NCI-H2196 treated with DMSO at 0.1 percent for 48 hours (cell line): Measurements from ENCODE around the gene STX12.
"Not testable (repeated sequence)": the region's sequence is repeated elsewhere in the genome, so short reads cannot be mapped to it uniquely, and the experiment has no call there.

Source experiments
- DNase-seq: peaks from one replicate; lab custom pipeline; 2025; ENCODE audit not compliant: unreplicated experiment; lab: John Stamatoyannopoulos, UW

STX12 gene

DNA sequence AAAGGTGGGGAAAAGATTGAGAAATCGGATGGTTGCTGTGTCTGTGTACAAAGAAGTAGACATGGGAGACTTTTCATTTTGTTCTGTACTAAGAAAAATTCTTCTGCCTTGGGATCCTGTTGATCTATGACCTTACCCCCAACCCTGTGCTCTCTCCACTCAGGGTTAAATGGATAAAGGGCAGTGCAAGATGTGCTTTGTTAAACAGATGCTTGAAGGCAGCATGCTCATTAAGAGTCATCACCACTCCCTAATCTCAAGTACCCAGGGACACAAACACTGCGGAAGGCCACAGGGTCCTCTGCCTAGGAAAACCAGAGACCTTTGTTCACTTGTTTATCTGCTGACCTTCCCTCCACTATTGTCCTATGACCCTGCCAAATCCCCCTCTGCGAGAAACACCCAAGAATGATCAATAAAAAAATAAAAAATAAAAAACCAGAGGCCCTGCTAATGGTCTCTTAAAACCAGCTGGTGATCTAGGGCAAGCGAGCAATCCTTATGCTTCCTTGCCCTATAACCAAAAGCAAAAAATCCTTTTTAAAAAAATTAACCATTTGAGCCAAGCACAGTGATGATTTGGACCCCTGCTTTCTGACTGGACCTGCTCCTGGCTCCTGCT lies 56.4 kb downstream of the STX12 start:
- not testable (repeated sequence) for DNase-seq

DNA sequence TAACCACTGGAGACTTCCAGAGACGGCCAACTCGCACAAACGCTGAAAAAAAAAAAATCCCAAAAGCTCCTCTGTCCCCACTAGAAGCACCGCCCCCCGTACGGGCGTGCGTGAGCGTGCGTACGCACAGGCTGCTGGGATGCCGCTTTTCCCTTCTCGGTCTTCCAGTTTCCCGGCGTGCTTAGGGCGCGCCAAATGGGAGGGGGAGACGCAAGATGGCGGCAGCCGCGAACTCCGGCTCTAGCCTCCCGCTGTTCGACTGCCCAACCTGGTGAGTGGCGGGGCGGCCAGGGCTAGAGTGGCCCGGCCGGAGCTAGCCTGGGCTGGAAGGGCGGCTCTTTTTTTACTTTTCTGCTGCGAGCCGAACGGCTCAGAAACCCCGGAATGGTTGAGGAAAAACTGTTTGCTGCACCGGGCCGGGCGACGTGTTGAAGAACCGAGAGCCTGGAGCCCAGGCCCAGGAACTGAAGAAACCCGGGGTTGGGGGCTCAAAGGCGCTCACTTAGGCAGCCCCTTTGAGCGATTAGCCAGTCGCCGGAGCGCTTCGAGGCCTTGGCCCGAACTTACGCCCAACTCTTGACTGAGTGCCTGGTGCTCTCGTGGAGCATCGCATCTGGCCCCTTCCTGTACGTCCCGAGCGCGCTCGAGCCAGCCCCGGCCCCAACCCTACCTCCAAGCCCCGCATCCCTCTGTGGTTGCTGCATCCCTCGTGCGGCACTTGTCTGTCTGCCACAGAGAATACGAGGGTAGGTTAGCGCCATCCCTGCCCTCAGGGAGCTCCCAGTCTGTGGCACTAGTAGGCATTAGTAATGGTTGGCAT lies 57.8 kb downstream of the STX12 start, which contains the start of gene PPP1R8:
Gene PPP1R8, plus strand, starts transcription at position 162 of the 820 bp plus-strand sequence. Its CDS starts 54 bp downstream, at position 216.
- peak; percentile 89 for DNase-seq

DNA sequence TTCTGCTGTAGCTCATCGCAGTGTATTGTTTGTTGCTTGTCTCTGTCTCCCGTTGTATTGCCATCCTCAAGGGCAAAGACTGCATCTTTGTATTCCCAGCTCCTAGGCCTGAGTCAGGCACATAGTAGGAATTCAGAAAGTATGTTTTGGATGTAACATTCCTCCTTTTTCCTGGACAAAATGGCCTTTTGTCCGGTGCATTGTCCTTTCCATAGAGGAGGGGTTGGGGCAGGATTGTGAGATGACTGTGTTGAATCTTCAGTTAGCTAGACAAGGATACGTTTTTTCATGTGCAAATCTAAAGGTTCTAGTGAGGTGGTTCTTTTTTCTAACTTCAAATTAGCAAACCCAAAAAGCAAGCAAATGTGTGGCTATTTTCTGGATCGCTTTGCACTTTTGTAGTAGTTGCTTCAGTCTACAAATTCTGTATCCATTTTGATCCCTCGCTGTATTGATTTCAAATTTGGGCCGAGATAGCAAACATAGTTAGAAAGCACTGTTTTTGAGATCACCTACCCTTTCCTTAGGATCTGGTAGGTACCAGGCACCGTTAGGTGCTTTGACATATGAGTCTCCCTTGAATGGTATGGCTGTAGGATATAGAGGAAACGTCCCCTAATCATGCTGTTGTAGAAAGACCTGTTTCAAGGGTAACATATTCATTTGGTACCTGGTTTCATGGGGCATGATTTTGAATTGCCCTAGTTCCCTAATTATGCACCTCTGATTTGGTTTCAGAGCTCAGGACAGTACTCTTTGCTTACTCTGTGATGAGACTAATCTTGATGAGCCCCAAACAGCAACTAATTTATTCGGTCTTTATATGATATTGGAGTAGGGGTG lies 58.8 kb downstream of the STX12 start:
- DNase-seq = no peak

DNA sequence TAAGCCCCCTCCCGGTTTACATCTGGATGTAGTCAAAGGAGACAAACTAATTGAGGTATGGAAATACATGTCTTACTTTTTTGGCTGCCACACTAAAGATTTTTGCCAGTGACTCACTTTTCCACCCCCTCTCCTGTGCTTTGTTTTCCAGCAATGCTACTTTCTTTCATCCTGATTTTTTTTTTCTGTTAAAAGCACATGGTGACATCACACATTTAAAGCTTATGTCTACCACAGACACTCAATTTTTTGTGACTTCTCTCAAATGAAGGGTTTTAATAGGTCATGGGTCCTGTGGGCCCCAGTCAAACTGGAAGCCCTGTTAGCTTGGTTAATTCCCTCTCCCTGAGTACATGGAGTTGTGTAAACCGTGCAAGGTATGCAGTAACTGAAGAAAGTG lies 59.7 kb downstream of the STX12 start:
- DNase-seq = no peak

DNA sequence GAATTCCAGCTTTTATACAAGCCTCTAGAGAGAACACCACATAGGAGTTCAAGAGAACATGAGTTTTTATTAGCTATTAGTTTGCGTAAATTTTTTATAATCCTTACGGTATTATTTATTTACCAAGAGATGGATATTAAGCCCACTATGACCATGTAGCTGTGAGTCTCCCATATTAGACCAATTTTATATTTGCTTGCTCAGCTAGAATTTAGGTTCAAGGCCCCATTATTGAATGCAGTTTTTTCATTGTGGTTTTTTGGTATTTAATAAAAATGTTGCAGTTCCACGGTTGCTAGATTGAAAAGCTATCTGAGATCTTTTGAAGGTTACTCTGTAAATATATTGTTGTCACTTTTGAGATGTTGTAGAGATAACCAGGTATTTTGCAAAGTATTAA lies 60.5 kb downstream of the STX12 start:
- DNase-seq = no peak

DNA sequence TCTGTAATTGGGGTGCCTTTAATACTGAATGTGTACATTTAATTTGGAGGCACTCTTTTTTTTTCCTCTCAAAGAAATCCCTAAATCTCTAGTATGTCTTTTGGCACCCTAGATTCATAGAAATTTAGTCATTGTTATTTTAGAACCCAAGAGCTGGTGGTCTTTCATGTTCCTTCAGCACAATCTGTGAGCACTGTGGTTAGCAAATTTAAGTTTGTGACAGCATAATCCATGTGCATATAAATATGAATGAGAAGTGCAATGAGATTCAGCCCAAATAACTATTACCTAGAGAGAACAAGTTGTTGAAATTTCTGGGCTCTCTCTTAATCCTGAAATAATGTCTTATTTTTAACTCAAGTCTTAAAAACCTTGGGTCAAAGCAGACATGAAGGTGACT lies 62.0 kb downstream of the STX12 start:
- DNase-seq = no peak

DNA sequence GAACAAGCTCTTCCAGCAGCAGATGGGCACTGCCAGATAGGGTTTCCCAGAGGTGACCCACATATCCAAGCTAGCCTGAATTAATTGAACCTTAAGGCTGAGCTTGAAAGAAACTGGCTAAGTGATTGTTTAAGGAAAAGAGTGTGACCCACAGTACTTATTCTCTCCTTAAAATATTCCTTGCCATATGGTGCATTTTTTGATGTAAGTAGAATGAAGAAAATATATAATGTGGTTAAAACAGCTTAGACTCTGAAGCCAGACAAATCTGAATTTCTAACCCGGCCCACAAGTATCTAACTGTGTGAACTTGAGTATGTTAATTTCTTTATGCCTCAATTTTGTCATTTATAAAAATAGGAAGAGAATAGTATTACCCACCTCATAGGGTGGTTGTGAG lies 62.5 kb downstream of the STX12 start:
- DNase-seq = no peak

DNA sequence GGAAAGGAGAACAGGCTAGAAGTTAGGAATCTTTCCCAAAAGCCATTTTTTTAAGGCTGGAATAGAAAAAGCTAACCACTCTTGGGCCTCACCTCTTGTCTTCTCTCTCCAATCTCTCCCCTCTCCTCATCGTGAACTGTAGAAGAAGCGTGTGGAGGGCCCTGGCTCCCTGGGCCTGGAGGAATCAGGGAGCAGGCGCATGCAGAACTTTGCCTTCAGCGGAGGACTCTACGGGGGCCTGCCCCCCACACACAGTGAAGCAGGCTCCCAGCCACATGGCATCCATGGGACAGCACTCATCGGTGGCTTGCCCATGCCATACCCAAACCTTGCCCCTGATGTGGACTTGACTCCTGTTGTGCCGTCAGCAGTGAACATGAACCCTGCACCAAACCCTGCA lies 76.9 kb downstream of the STX12 start:
- DNase-seq = no peak

DNA sequence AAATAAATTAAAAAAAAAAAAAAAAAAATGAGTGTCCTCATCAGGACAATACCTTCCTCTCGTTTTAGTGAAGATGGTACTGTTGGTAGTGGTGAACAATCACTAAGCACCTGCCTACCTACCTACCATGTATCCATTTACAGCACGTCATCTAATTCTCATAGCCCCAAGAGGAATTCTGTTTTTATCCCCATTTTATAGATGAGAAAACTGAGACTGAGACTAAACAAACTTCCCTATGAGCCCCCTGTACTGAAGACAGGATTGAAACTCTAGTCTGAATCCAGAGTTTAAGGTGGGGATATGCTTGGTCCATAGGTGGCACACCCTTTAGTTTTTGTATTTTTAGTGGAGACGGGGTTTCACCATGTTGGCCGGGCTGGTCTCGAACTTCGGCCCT lies 82.1 kb downstream of the STX12 start:
- no peak for DNase-seq

DNA sequence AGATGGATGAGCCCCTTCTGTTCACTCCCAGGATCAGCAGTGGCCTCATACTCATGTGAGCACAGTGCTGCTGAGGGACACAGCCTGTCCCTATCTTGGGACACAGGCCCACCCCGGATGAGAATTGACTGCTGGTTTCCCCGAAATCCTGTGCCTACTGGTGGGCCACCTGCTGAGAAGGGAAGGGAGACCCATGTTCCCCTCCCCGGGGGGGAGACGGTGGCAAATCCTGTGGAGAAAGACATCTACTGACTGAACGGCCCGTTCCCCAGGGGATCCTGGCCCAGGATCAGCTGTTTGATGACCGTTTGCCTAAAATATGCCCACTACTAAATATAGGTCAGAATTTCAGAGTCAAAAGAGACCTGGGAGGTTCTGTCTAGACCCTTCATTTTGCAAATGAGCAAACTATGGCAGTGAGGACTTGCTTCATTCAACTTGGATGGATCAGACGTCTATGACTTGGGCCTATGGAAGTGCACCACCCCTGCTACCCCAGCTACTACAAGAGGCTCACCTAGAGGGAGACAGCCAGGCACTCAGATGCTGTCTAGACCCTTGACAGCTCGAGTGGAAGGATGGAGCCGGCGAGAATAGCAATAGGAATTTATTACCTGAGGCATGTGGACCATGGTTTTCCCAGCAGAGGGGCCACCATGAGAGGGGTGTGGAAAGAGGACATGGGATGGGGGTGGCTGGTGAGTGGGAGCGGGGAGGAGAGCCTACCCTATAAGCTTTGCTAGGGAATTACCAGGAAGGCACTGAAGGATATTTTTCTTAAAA lies 83.7 kb downstream of the STX12 start:
- DNase-seq = no peak

DNA sequence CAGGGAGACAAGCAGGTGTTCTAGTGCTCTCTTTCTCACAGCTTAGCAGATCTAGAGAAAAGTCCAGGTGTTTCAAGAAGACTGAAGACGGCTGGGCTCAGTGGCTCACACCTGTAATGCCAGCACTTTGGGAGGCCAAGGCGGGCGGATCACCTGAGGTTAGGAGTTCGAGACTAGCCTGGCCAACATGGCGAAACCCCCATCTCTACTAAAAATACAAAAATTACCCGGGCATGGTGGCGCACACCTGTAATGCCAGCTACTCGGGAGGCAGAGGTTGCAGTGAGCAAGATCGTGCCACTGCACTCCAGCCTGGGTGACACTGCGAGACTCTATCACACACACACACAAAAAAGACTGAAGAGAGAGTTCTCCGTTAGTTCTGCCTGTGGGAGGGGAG lies 84.5 kb downstream of the STX12 start:
- DNase-seq = not testable (repeated sequence)

DNA sequence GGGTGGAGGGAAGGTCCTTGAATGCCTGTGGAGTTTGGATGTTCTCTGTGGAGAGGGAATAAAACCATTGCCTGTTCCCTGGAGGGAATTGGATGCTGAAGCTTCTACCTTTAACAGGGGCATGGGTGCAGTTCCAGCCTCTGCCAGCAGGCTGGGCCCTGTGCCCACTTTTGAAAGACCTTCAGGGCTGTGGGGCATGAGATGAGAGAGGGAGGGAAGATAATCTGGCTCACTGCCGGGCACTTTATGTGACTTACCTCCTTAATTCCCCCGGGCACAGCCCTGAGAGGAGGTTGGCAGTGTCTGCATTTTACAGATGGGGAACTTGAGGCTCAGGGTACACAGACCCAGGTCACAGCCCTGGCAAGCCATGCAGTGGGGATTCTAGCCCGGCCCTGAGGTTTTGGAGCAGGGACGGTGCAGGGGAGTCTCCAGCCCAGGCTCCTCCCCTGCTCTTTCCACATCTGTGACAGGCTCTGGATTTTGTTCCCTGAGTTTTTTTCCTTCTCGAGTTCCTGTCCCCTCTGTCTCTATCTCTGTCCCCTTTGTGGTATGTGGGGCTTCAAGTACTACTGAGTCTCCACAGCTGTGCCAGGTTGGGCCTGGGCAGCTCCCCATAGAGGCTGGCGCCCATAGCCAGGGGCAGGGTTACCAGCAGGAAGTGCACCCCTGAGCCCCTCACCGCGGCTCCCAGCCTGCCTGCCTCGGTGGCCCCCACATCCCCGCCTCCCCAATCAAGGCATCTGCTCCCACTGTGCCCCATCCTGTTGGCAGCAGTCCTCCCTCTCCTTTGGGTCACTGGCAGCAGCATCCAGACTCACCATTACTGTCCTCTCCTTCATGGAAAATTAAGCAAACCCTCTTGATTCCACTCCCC lies 85.3 kb downstream of the STX12 start:
- DNase-seq = peak; percentile 70

DNA sequence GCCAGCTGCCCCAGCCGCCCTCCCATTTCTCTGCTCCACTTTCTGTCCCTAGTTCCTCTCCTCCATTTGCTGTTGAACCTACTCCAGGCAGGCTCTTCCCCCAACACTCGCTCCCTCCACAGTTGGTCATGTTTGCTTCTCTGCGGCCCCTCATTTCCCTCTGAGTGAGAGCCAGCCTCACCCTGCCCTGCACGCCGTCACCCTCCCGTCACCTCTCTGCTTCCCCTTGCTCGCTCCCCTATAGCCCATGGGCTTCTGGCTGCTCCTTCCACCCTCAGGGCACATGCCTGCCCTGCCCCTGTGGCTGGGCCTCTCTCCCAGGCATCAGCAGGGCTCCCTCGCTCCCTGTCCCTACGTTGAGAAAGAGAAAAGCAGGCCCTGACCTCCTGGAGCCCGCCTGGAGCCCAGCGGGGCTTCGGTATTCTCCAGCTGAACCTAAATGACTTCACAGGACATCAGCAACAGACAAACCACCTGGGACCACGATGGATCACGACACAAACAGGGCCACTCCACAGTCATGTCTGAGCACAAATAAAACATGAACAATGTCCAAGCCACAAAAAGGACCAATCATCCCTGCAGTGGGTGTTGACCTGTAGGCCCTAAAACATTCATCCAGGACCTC lies 86.0 kb downstream of the STX12 start:
- DNase-seq = no peak

DNA sequence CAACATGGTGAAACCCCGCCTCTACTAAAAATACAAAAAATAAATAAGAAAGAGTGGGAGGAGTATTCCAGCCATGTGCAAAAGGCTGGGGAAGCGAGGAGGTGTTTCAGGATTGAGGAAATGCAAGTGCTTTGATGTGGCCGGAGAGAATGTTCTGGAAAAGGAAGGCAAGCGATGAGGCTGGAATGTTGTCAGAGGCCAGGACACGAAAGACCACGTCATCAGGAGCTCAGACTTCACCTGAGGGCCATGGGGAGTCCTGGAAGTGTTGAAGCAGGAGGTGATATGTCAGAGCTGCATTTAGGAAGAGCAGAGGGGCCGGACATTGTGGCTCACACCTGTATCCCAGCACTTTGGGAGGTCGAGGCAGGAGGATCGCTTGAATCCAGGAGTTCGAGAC lies 88.4 kb downstream of the STX12 start:
- no peak for DNase-seq

DNA sequence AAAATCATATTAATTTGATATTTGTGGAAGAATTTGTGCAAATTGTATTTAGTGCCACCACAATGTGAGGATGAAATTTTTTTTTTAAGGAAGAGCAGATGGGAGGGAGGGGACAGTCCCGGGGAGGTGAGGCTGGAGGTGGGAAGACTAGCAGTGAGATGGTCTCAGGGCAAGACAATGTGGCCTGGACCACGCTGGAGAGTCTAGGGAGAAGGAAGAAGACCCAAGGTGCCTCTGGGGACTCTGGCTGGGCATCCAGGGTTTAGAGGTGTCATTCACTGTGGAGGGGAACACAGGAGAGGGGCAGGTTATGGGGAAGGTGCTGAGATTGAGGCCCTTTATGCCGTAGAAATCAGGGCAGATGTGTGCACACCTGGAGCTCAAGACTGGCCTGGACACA lies 89.0 kb downstream of the STX12 start:
- no peak for DNase-seq

DNA sequence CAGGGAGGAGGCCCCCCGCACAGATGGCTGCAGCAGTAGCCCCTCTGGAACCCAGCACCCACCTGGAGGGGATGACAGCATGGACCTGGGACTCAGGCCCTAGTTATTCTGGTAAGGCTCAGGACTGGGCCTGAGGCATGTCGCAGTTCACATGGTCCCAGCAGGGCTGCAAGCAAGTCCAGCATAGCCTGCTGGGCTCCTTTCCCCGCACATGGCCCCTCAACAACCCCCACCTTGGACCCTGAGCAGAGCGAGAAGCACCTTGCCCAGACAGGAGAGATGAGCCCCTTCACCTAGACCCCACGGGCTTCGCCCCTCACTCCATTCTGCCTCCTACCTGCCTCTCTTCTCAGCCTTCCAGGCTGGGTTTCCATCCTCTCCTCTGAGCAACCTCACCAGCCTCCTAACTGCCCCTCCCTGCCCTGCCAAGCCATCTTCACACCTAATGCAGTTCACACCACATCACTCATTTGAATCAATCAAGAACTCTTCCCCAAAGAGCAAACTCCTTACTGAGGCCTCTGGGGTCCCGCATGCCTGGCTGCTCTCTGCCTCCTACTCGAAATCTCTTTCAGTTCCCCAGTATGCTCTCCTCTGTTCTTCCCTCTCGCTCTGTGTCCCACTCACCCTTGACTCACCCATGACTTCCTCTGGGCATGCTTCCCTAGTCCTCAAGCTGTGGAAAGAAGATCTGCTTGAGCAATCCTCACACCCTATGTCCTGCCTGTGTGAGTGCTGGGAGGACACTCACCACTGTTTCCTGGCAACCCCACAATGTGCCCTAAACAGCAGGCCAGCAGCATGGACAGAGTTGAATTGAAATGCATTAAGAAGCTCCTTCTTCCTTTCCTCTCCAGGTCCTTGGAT lies 89.9 kb downstream of the STX12 start:
- peak; percentile 28 for DNase-seq

DNA sequence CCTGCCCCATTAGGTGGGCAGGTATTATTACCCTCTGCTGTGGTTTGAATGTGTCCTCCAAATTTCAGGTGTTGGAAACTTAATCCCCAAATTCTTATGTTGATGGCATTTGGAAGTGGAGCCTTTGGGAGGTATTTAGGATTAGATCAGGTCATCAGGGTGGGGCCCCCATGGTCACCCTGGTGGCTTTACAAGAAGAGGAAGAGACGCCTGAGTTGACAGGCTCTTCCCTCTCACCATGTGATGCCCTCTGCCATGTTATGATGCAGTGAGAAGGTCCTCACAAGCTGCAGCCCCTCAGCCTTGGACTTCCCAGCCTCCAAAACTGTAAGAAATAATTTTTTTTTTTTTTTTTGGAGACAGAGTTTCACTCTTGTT lies 90.5 kb downstream of the STX12 start:
- no peak for DNase-seq

DNA sequence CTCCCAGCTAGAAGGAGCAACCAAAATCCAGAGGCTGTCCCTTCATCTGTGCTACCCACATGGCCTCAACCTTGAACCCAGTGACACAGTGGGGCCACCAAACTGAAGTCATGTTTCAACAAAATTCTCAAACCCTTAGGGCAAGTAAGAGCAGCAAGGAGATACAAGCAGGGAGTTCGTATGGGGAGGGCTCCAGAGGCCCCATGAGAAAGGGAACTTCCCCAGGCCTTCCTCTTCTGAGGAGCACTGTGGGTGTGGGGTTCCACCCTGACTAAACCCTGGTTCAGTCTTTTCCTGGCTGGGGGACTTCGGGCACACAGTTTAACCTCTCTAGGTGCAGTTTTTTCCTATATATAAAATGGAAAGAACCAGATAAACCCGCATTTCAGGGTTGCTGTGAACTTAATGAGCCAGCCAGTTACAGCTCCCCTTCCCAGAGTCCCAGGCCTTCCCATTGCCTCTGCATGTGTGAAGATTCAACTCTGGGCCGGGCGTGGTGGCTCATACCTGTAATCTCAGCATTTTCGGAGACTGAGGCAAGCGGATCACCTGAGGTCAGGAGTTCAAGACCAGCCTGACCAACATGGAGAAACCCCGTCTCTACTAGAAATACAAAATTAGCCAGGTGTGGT lies 91.4 kb downstream of the STX12 start:
- no peak for DNase-seq
